ENCODE results near the gene CHI3L2.

The CHI3L2 gene

GRCh38 chr1:111249960-111250359 is 22.4 kb downstream of the CHI3L2 start:
- H3K9ac ChIP-seq (ENCODE audit: low read length) = no peak overlapping the region
- peaks cover 5% of the 10 kb centered on the region; the same call in 1 of the 2 replicates for H3K36me3 ChIP-seq (ENCODE audit: insufficient read depth, low read length)
- H3K79me2 ChIP-seq (ENCODE audit: insufficient read depth, low read length) = no peaks in the 10 kb centered on the region
- no peaks in the 10 kb centered on the region for H4K20me1 ChIP-seq (ENCODE audit: insufficient read depth, low read length)
- TF ChIP-seq EZH2 (IDR thresholded peaks at IDR 0.05; ENCODE audit: borderline replicate concordance, low read length) = no peak
- no peak for TF ChIP-seq CTCF (IDR thresholded peaks at IDR 0.05; ENCODE audit: low read length)
- no peaks in the 10 kb centered on the region for H3F3A ChIP-seq (ENCODE audit: insufficient read depth, low read length)
- no peaks in the 10 kb centered on the region for H3K9me2 ChIP-seq (ENCODE audit: low read depth, low read length)
- no peak overlapping the region for H3K27ac ChIP-seq (ENCODE audit: low read depth, low read length, poor library complexity, severe bottlenecking)
- H3K4me3 ChIP-seq (ENCODE audit: low read depth, low read length, poor library complexity, severe bottlenecking) = no peak overlapping the region
- H2AFZ ChIP-seq (ENCODE audit: low read length) = no peak overlapping the region
- no peak overlapping the region for H3K4me2 ChIP-seq (ENCODE audit: low read length)
- H3K27me3 ChIP-seq (ENCODE audit: insufficient read depth, low read length) = no peaks in the 10 kb centered on the region
- H3K4me1 ChIP-seq (ENCODE audit: insufficient read depth, low read length, severe bottlenecking) = no peaks in the 10 kb centered on the region
- no peaks in the 10 kb centered on the region for H3K9me3 ChIP-seq (ENCODE audit: low read length)

- Histone ChIP-seq H3K9ac (ENCODE audit: low read length) (no peak overlapping the region), H3K36me3 (ENCODE audit: insufficient read depth, low read length) (no peaks in the 10 kb centered on the region), H2AFZ (ENCODE audit: low read length) (no peak overlapping the region), H3K9me3 (ENCODE audit: low read length) (no peaks in the 10 kb centered on the region), H3K27ac (ENCODE audit: low read depth, low read length, poor library complexity, severe bottlenecking) (no peak overlapping the region), H3K4me3 (ENCODE audit: low read depth, low read length, poor library complexity, severe bottlenecking) (no peak overlapping the region), H4K20me1 (ENCODE audit: insufficient read depth, low read length) (no peaks in the 10 kb centered on the region), H3K79me2 (ENCODE audit: insufficient read depth, low read length) (no peaks in the 10 kb centered on the region), H3K4me1 (ENCODE audit: insufficient read depth, low read length, severe bottlenecking) (no peaks in the 10 kb centered on the region), H3F3A (ENCODE audit: insufficient read depth, low read length) (no peaks in the 10 kb centered on the region), H3K27me3 (ENCODE audit: insufficient read depth, low read length) (no peaks in the 10 kb centered on the region), H3K4me2 (ENCODE audit: low read length) (no peak overlapping the region), H3K9me2 (ENCODE audit: low read depth, low read length) (no peaks in the 10 kb centered on the region)
- no peak for TF ChIP-seq EZH2 (IDR thresholded peaks at IDR 0.05; ENCODE audit: borderline replicate concordance, low read length)
- no peak for TF ChIP-seq CTCF (IDR thresholded peaks at IDR 0.05; ENCODE audit: low read length)
These were observed 24.1 kb downstream of the CHI3L2 start for GRCh38 chr1:111251570-111251969.

- TF ChIP-seq CTCF (IDR thresholded peaks at IDR 0.05; ENCODE audit: low read length) (no peak), EZH2 (IDR thresholded peaks at IDR 0.05; ENCODE audit: borderline replicate concordance, low read length) (no peak)
- no peaks in the 10 kb centered on the region for H3K36me3 ChIP-seq (ENCODE audit: insufficient read depth, low read length)
- H3K4me1 ChIP-seq (ENCODE audit: insufficient read depth, low read length, severe bottlenecking) = no peaks in the 10 kb centered on the region
- no peak overlapping the region for H3K4me2 ChIP-seq (ENCODE audit: low read length)
- no peak overlapping the region for H3K4me3 ChIP-seq (ENCODE audit: low read depth, low read length, poor library complexity, severe bottlenecking)
- no peaks in the 10 kb centered on the region for H3F3A ChIP-seq (ENCODE audit: insufficient read depth, low read length)
- H3K27me3 ChIP-seq (ENCODE audit: insufficient read depth, low read length) = no peaks in the 10 kb centered on the region
- H3K79me2 ChIP-seq (ENCODE audit: insufficient read depth, low read length) = no peaks in the 10 kb centered on the region
- no peaks in the 10 kb centered on the region for H3K9me2 ChIP-seq (ENCODE audit: low read depth, low read length)
- H4K20me1 ChIP-seq (ENCODE audit: insufficient read depth, low read length) = no peaks in the 10 kb centered on the region
- H2AFZ ChIP-seq (ENCODE audit: low read length) = no peak overlapping the region
- no peak overlapping the region for H3K9ac ChIP-seq (ENCODE audit: low read length)
- H3K9me3 ChIP-seq (ENCODE audit: low read length) = no peaks in the 10 kb centered on the region
- H3K27ac ChIP-seq (ENCODE audit: low read depth, low read length, poor library complexity, severe bottlenecking) = no peak overlapping the region
These were observed 25.3 kb downstream of the CHI3L2 start for GRCh38 chr1:111252786-111253185.
